NT2/D1 (cell line): ENCODE measurements around the gene NRXN3.

Source experiments
- DNase-seq: peaks from one replicate; pipeline ENCODE4 v3.0.0-alpha.2; 2011; ENCODE audit warnings: low read depth, low spot score
- H3K27me3 ChIP-seq: 2 replicates; pipeline ENCODE4 v1.6.0; 2011; ENCODE audit warnings: mild to moderate bottlenecking; ENCODE audit not compliant: insufficient read length, insufficient read depth
- H3K36me3 ChIP-seq: 2 replicates; pipeline ENCODE4 v1.6.1; 2011; ENCODE audit warnings: mild to moderate bottlenecking, low read length, mixed read lengths; ENCODE audit not compliant: insufficient read depth, insufficient read length
- H3K4me1 ChIP-seq: 2 replicates; pipeline ENCODE4 v1.5.1; 2011; ENCODE audit not compliant: insufficient read depth, insufficient read length
- H3K4me3 ChIP-seq: 2 replicates; pipeline ENCODE4 v1.5.1; 2011; ENCODE audit warnings: low read depth; ENCODE audit not compliant: insufficient read length
- H3K9ac ChIP-seq: 2 replicates; pipeline ENCODE4 v1.6.0; 2011; ENCODE audit warnings: low read depth; ENCODE audit not compliant: insufficient read length
- H3K9me3 ChIP-seq: 2 replicates; pipeline ENCODE4 v1.5.1; 2011; ENCODE audit warnings: mild to moderate bottlenecking, low read length; ENCODE audit not compliant: insufficient read depth
- SUZ12 ChIP-seq: IDR thresholded peaks from 2 replicates; pipeline ENCODE4 v1.6.1; 2011; ENCODE audit not compliant: insufficient read length, insufficient read depth; ENCODE audit errors: extremely low read depth
- YY1 ChIP-seq: IDR thresholded peaks from 2 replicates; pipeline ENCODE4 v1.6.1; 2011; ENCODE audit not compliant: insufficient read length, insufficient read depth
- ZNF274 ChIP-seq: IDR thresholded peaks from 2 replicates; pipeline ENCODE4 v1.6.1; 2011; ENCODE audit warnings: mild to moderate bottlenecking, low read depth, low read length

Gene NRXN3

DNA sequence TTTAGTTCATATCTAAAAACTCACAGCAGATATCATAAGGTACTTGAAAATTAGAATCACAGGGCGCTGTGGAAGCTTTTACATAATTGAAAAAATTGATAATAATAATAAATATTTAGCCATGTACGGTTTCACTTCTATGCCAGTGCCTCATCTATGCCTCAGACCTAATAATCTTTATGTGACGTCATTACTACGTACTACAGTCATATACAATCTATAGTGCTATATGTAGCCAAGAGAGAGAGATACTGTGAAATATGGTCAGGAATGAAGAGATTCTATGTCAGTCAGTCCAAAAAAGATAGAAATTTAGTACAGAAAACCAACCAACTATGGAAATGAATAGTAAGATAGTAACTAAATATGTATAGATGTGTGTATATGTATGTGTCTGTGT, 1010.5 kb downstream of the NRXN3 start:
- DNase-seq: no peak
- TF ChIP-seq ZNF274: no peak
- TF ChIP-seq SUZ12: no peak
- TF ChIP-seq YY1: no peak
- Histone ChIP-seq H3K36me3 (no peaks in the 10 kb centered on the region), H3K4me3 (no peak overlapping the region), H3K27me3 (no peaks in the 10 kb centered on the region), H3K9me3 (no peaks in the 10 kb centered on the region), H3K4me1 (no peaks in the 10 kb centered on the region), H3K9ac (no peak overlapping the region)

GRCh38 chr14:79186523-79186922, 1016.4 kb downstream of the NRXN3 start:
- Histone ChIP-seq H3K9me3 (no peaks in the 10 kb centered on the region), H3K9ac (no peak overlapping the region), H3K4me3 (no peak overlapping the region), H3K4me1 (no peaks in the 10 kb centered on the region), H3K36me3 (no peaks in the 10 kb centered on the region), H3K27me3 (no peaks in the 10 kb centered on the region)
- TF ChIP-seq ZNF274: no peak
- no peak for TF ChIP-seq YY1
- no peak for TF ChIP-seq SUZ12
- no peak for DNase-seq

DNA sequence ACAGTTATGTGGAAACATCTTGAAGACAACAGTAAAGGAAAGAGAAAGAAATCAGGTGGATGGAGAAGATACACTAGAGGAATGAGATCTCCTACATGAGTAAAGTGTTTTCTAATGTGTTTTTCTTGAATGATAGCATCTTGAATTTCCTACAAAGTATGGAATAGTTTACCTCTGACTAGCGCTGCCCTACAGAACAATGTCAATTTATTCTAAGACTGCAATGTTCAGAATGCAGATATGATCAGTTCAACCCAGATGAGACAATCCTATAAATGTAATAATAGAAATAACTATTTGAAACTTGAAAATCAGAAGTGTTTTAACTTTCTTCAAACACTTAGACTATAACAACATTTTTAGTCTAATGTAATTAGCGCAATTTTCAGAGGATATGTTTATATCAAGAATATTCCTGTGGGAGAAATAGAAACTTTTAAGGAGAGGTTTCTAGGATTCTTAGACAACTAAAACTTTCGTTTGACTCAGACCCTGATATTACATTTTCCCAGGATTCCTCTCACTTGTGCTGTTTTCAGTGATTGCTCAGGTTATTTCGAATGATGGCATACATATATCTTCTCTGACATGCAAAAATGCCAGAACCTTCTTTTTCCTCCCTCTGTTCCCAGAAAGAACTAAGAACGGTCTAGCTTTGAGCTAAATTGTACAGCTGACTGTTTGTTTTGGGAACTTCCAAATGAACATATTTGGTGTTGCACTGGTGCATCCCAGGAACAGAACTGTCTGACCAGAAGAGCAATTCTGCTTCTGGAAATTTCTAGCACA, 1023.7 kb downstream of the NRXN3 start:
- H3K4me1 ChIP-seq: no peaks in the 10 kb centered on the region
- no peaks in the 10 kb centered on the region for H3K9me3 ChIP-seq
- no peak overlapping the region for H3K4me3 ChIP-seq
- no peak overlapping the region for H3K9ac ChIP-seq
- no peaks in the 10 kb centered on the region for H3K27me3 ChIP-seq
- no peak for TF ChIP-seq ZNF274
- no peak for TF ChIP-seq SUZ12
- no peak for TF ChIP-seq YY1
- no peak for DNase-seq
- no peaks in the 10 kb centered on the region for H3K36me3 ChIP-seq

- no peak for TF ChIP-seq SUZ12
- no peak for TF ChIP-seq ZNF274
- TF ChIP-seq YY1: no peak
- Histone ChIP-seq H3K4me3 (no peak overlapping the region), H3K27me3 (no peaks in the 10 kb centered on the region), H3K9me3 (no peaks in the 10 kb centered on the region), H3K9ac (no peak overlapping the region), H3K36me3 (no peaks in the 10 kb centered on the region), H3K4me1 (no peaks in the 10 kb centered on the region)
- no peak for DNase-seq
These were observed 1026.0 kb downstream of the NRXN3 start for GRCh38 chr14:79196216-79196615.

DNA sequence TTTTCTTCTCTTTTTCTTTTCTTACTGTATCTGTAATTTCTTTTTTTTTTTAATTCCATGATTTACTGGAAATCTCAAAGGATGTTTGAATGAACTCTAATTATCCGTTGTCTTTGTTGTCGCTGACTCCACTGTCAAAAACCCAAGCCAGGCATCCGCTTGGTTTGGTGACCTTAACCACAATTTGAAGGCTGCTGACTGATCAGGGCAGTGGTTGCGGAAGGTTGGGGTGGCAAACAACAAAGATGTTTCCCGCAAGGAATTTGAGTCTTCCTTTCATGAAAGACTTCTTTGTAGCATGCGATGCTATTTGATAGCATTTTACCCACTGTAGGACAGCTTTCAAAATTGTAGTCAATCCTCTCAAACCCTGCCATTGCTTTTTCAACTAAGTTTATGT, 1027.3 kb downstream of the NRXN3 start:
- Histone ChIP-seq H3K4me1 (no peaks in the 10 kb centered on the region), H3K9ac (no peak overlapping the region), H3K4me3 (no peak overlapping the region), H3K36me3 (no peaks in the 10 kb centered on the region), H3K9me3 (no peaks in the 10 kb centered on the region), H3K27me3 (no peaks in the 10 kb centered on the region)
- no peak for DNase-seq
- TF ChIP-seq SUZ12: no peak
- no peak for TF ChIP-seq ZNF274
- no peak for TF ChIP-seq YY1

DNA sequence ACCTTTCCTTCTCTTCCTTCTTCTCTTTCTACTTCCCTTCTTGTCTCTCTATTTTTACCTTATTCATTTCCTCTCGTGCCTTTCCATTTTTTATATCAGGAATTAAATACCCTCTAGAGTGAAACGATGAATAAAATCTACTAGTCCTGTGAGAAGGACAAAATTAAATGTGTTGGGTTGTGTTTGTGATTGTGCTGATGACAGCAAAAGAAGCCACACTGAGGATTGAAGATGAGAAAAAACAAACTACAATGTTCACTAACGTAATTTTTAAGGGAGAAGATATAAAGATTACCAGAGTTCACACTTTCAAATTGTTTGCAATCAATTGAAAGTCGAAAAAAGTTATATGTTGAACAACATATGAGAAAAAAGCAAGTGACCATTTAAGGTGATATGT, 1029.0 kb downstream of the NRXN3 start:
- no peaks in the 10 kb centered on the region for H3K4me1 ChIP-seq
- TF ChIP-seq ZNF274 (no peak), YY1 (no peak), SUZ12 (no peak)
- DNase-seq: no peak
- no peaks in the 10 kb centered on the region for H3K27me3 ChIP-seq
- no peak overlapping the region for H3K4me3 ChIP-seq
- H3K36me3 ChIP-seq: no peaks in the 10 kb centered on the region
- H3K9ac ChIP-seq: no peak overlapping the region
- H3K9me3 ChIP-seq: no peaks in the 10 kb centered on the region

- no peaks in the 10 kb centered on the region for H3K27me3 ChIP-seq
- no peak overlapping the region for H3K9ac ChIP-seq
- no peaks in the 10 kb centered on the region for H3K36me3 ChIP-seq
- no peaks in the 10 kb centered on the region for H3K4me1 ChIP-seq
- no peaks in the 10 kb centered on the region for H3K9me3 ChIP-seq
- no peak overlapping the region for H3K4me3 ChIP-seq
- DNase-seq: no peak
- TF ChIP-seq ZNF274 (no peak), YY1 (no peak), SUZ12 (no peak)
These were observed 1031.5 kb downstream of the NRXN3 start for GRCh38 chr14:79201564-79202207.
